Mesenchymal stem cell (in vitro differentiated cells and primary cell): ENCODE results near the gene USP14.
"Not testable (repeated sequence)": the region's sequence is repeated elsewhere in the genome, so short reads cannot be mapped to it uniquely, and the experiment has no call there.

Experiments
- DNase-seq: peaks from one replicate; pipeline ENCODE4 v3.0.0-alpha.2; 2013
- H2AFZ ChIP-seq: one replicate; pipeline ENCODE4 v1.6.1; 2013; ENCODE audit warnings: low read depth, mild to moderate bottlenecking, control low read depth, inconsistent platforms, low read length, moderate library complexity
- H2AK5ac ChIP-seq: 2 replicates; pipeline ENCODE4 v1.6.1; 2013; ENCODE audit warnings: low read length, moderate library complexity, mild to moderate bottlenecking, inconsistent platforms; ENCODE audit not compliant: severe bottlenecking
- H2BK120ac ChIP-seq: one replicate; pipeline ENCODE4 v1.6.1; 2013; ENCODE audit warnings: low read depth, mild to moderate bottlenecking, inconsistent platforms, low read length, moderate library complexity
- H2BK12ac ChIP-seq, 2 experiments: one replicate each; pipeline ENCODE4 v1.6.1; 2013; ENCODE audit warnings: inconsistent platforms in 2 of 2, low read length in 2 of 2, mild to moderate bottlenecking in 2 of 2, moderate library complexity in 2 of 2, control low read depth in 1 of 2
- H2BK15ac ChIP-seq: one replicate; pipeline ENCODE4 v1.6.1; 2013; ENCODE audit warnings: mild to moderate bottlenecking, low read depth, inconsistent platforms; ENCODE audit not compliant: poor library complexity, severe bottlenecking
- H2BK5ac ChIP-seq: 2 replicates; pipeline ENCODE4 v1.6.1; 2013; ENCODE audit warnings: low read depth, mild to moderate bottlenecking, low read length, control low read depth, inconsistent platforms; ENCODE audit not compliant: poor library complexity, severe bottlenecking
- H3K14ac ChIP-seq, 2 experiments: one replicate each; pipeline ENCODE4 v1.6.1; 2013; ENCODE audit warnings: inconsistent platforms in 2 of 2, low read length in 2 of 2, control low read depth in 1 of 2, mild to moderate bottlenecking in 1 of 2, moderate library complexity in 1 of 2
- H3K18ac ChIP-seq, 2 experiments: one replicate each; pipeline ENCODE4 v1.6.1; 2013; ENCODE audit warnings: inconsistent platforms in 2 of 2, low read length in 2 of 2, control low read depth in 1 of 2, low read depth in 1 of 2, mild to moderate bottlenecking in 1 of 2
- H3K23ac ChIP-seq, 2 experiments: one replicate each; pipeline ENCODE4 v1.6.1; 2013; ENCODE audit warnings: inconsistent platforms in 2 of 2, low read length in 2 of 2, mild to moderate bottlenecking in 2 of 2, moderate library complexity in 2 of 2, control low read depth in 1 of 2
- H3K27ac ChIP-seq: 2 replicates; pipeline ENCODE4 v1.5.1; 2013; ENCODE audit warnings: mild to moderate bottlenecking, moderate library complexity, low read length, control low read depth, inconsistent platforms; ENCODE audit not compliant: poor library complexity, severe bottlenecking
- H3K27me3 ChIP-seq, 2 experiments: 2 replicates each; pipeline versions ENCODE4 v1.6.1 to v1.7.0; 2013; ENCODE audit warnings: low read length in 2 of 2, mild to moderate bottlenecking in 2 of 2, moderate library complexity in 2 of 2, control low read depth in 1 of 2, inconsistent platforms in 1 of 2; ENCODE audit not compliant: control insufficient read depth in 1 of 2, insufficient read depth in 1 of 2
- H3K36me3 ChIP-seq, 2 experiments: 2 replicates each; pipeline versions ENCODE4 v1.6.1 to v1.7.0; 2013; ENCODE audit warnings: low read length in 2 of 2, control low read depth in 1 of 2, inconsistent platforms in 1 of 2, low read depth in 1 of 2, mild to moderate bottlenecking in 1 of 2; ENCODE audit not compliant: insufficient read depth in 2 of 2, control insufficient read depth in 1 of 2
- H3K4ac ChIP-seq, 2 experiments: one replicate each; pipeline ENCODE4 v1.6.1; 2013; ENCODE audit warnings: inconsistent platforms in 2 of 2, low read length in 2 of 2, mild to moderate bottlenecking in 2 of 2, moderate library complexity in 2 of 2, control low read depth in 1 of 2, low read depth in 1 of 2
- H3K4me1 ChIP-seq: 2 replicates; pipeline ENCODE4 v1.6.1; 2013; ENCODE audit warnings: low read depth, low read length, control low read depth; ENCODE audit not compliant: control insufficient read depth, insufficient read depth
- H3K4me2 ChIP-seq: 2 replicates; pipeline ENCODE4 v1.6.1; 2013; ENCODE audit warnings: low read length, mild to moderate bottlenecking, inconsistent platforms; ENCODE audit not compliant: poor library complexity, severe bottlenecking
- H3K4me3 ChIP-seq, 2 experiments: 2 replicates each; pipeline versions ENCODE4 v1.5.1 to v1.7.0; 2013; ENCODE audit warnings: low read length in 2 of 2, mild to moderate bottlenecking in 2 of 2, control low read depth in 1 of 2, low read depth in 1 of 2; ENCODE audit not compliant: insufficient read depth in 1 of 2
- H3K79me1 ChIP-seq: replicated peaks from 2 replicates; pipeline ENCODE4 v1.6.1; 2013; ENCODE audit warnings: mild to moderate bottlenecking, control low read depth, low read length, inconsistent platforms; ENCODE audit not compliant: poor library complexity, severe bottlenecking
- H3K9ac ChIP-seq: 2 replicates; pipeline ENCODE4 v1.7.0; 2013; ENCODE audit warnings: mild to moderate bottlenecking, low read length, moderate library complexity
- H3K9me3 ChIP-seq: 2 replicates; pipeline ENCODE4 v1.7.0; 2013; ENCODE audit warnings: mild to moderate bottlenecking, low read length; ENCODE audit not compliant: control insufficient read depth
- H4K8ac ChIP-seq: one replicate; pipeline ENCODE4 v1.6.1; 2013; ENCODE audit warnings: inconsistent platforms, mild to moderate bottlenecking, low read length, moderate library complexity
- H4K91ac ChIP-seq: one replicate; pipeline ENCODE4 v1.6.1; 2013; ENCODE audit warnings: mild to moderate bottlenecking, low read length, inconsistent platforms
- WGBS: methylation state at CpG from one replicate; pipeline ENCODE4 v1.1.7; 2013; ENCODE audit warnings: mixed read lengths; 5-methylcytosine and 5-hydroxymethylcytosine counted together

The USP14 gene

DNA sequence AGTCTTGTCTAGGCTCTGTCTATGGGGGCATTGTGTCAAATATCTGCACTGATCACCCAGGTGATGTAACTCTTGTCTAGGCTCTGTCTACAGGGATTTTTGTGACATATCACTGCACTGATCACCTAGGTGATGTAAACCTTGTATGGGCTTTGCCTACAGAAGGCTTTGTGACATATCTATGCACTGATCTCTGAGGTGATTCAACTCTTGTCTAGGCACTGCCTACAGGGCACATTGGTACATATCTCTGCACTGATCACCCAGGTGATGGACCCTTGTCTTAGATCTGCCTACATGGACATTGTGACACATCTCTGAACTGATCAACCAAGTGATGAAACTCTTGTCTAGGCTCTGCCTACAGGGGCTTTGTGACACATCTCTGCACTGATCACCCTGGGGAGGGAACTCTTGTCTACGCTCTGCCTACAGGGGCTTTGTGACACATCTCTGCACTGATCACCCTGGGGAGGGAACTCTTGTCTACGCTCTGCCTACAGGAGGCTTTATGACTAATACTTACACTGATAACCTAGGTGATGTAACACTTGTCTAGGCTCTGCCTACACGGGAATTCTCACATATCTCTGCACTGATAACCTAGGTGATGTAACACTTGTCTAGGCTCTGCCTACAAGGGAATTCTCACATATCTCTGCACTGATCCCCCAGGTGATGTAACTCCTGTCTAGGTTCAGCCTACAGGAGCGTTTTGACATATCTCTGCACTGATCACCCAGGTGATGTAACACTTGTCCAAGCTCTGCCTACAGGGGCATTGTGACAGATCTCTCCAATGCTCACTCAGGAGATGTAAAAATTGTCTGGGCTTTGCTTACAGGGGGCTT is 47.8 kb upstream of the USP14 start:
- not testable (repeated sequence) for H4K8ac ChIP-seq, H3K9me3 ChIP-seq, H3K4ac ChIP-seq, H2AFZ ChIP-seq, H3K27me3 ChIP-seq, H2BK15ac ChIP-seq, DNase-seq, H3K23ac ChIP-seq, H2BK12ac ChIP-seq, H3K27ac ChIP-seq, H3K18ac ChIP-seq, H3K79me1 ChIP-seq, H3K36me3 ChIP-seq, H3K9ac ChIP-seq, H3K14ac ChIP-seq, H4K91ac ChIP-seq, H2BK120ac ChIP-seq, H3K4me3 ChIP-seq, H2AK5ac ChIP-seq, H2BK5ac ChIP-seq, H3K4me1 ChIP-seq, H3K4me2 ChIP-seq
- WGBS, result 64% methylated on average over 4 of the region's 4 CpGs

DNA sequence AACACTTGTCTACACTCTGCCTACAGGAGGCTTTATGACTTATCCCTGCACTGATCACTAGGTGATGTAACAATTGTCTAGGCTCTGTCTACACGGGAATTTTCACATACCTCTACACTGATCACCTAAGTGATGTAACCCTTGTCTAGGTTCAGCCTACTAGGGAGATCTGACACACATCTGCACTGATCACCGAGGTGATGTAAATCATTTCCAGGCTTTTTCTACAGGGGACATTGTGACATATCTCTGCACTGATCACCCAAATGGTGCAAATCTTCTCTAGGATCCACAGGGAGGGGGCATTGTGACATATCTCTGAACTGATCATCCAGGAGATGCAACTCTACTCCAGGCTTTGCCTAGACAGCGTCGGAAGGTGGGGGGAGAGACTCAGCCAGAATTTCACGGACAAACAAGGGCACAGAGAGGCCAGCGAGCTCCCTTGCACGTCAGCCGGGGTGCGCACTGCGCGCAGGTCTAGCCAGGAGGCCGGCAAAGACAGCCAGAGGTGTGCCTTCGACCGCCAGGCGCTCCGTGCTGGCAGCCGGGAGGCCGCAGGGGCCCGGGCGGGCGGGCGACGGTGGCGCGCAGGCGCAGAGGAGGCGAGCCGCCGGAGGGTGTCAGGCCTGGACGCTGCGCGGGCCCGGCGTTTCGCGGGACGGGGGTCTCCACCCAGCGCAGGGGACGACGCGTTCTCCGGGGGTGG is 46.9 kb upstream of the USP14 start:
- Histone ChIP-seq H3K36me3 (no peaks in the 10 kb centered on the region), H3K9me3 (no peaks in the 10 kb centered on the region), H2AK5ac (no peak overlapping the region), H3K14ac (no peak overlapping the region), H4K8ac (no peak overlapping the region), H3K23ac (no peak overlapping the region), H2BK5ac (no peak overlapping the region), H3K9ac (peak overlapping the region; percentile 55), H2BK15ac (no peak overlapping the region), H3K27me3 (peaks cover 0 to 7% of the 10 kb centered on the region in 2 experiments), H3K4me1 (no peaks in the 10 kb centered on the region), H3K4ac (no peak overlapping the region), H3K4me2 (peak overlapping the region; percentile 27), H2BK120ac (no peak overlapping the region), H3K27ac (no peak overlapping the region), H4K91ac (no peak overlapping the region), H3K4me3 (peak overlapping the region; percentile 46 to 56), H3K18ac (no peak overlapping the region), H2AFZ (no peak overlapping the region), H3K79me1 (no peaks in the 10 kb centered on the region), H2BK12ac (no peak overlapping the region)
- DNase-seq, result peak; percentile 17
- 45% methylated on average over 29 of the region's 42 CpGs for WGBS

DNA sequence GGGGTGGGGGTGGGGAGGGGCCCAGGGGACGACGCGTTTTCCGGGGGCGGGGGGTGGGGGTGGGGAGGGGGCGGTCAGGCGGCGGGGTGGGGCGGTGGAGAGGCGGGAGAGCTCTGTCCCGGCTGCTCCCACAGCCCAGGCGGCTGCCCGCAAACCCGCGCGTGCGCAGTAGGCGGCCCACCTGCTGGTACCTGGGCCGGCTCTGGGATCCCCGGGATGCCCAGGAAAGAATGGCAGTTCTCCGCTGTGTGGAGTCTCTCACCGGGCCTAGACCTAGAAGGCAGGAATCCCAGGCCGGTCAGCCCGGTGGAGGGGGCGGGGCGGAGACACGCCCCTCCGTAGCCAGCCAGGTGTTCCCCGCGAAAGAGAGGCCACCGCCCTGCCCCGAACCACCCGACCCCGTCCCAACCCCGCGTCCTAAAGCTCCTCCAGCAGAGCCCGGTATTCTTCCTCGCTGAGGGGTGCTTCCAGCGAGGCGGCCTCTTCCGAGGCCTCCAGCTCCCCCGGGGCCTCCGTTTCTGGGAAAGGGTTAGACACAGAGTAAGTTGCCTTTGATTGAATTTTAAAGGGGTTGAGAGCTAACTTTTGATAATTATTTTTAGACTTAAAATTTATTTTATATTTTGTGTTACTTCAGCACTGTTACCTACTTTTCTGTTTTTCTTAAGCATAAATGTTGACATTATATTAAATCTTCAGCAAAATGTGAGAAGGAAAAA is 46.2 kb upstream of the USP14 start:
- H4K91ac ChIP-seq, H2BK5ac ChIP-seq, H3K9ac ChIP-seq, H3K4ac ChIP-seq, H2AK5ac ChIP-seq, H3K79me1 ChIP-seq, H3K9me3 ChIP-seq, H3K18ac ChIP-seq, H3K27ac ChIP-seq, H2AFZ ChIP-seq, H3K4me1 ChIP-seq, DNase-seq, H3K4me2 ChIP-seq, H3K23ac ChIP-seq, H4K8ac ChIP-seq, H3K36me3 ChIP-seq, H2BK15ac ChIP-seq, H2BK120ac ChIP-seq, H3K27me3 ChIP-seq, H2BK12ac ChIP-seq, H3K14ac ChIP-seq: not testable (repeated sequence)
- peak overlapping the region in 1 of 2 experiments; percentile 46 for H3K4me3 ChIP-seq
- WGBS, result 66% methylated on average over 16 of the region's 43 CpGs
